HepG2 (cell line): ENCODE data around the gene GGT7. TPM values are rescaled to one million over a fixed set of nuclear protein-coding genes. Genes with fewer than 3 reads are reported as not detected.

Experiments used
- BCL6 ChIP-seq: IDR thresholded peaks from 2 replicates; pipeline ENCODE4 v1.6.1; 2016; ENCODE audit warnings: missing genetic modification reagents, missing compliant biosample characterization
- SAFB2 ChIP-seq: sonication (generic); formaldehyde crosslinking; IDR thresholded peaks from 2 replicates; pipeline ENCODE4 v1.5.1; 2020; ENCODE audit warnings: missing genetic modification reagents, low read depth, mild to moderate bottlenecking, borderline replicate concordance
- SCMH1 ChIP-seq: sonication (generic); formaldehyde crosslinking; IDR thresholded peaks from 2 replicates; pipeline ENCODE4 v1.9.0; 2021; ENCODE audit warnings: missing genetic modification reagents, mild to moderate bottlenecking, borderline replicate concordance
- SMAD9 ChIP-seq: sonication (generic); formaldehyde crosslinking; IDR thresholded peaks from 2 replicates; pipeline ENCODE4 v1.5.1; 2020; ENCODE audit warnings: mild to moderate bottlenecking, missing genetic modification reagents
- THYN1 ChIP-seq: sonication (generic); formaldehyde crosslinking; IDR thresholded peaks from 2 replicates; pipeline ENCODE4 v1.8.1; 2023; ENCODE audit warnings: low read depth, mild to moderate bottlenecking, moderate library complexity, missing genetic modification reagents, borderline replicate concordance
- YEATS2 ChIP-seq: sonication (generic); formaldehyde crosslinking; IDR thresholded peaks from 2 replicates; pipeline ENCODE4 v1.4.0; 2020; ENCODE audit warnings: missing genetic modification reagents, borderline replicate concordance
- ZNF30 ChIP-seq: sonication (generic); formaldehyde crosslinking; IDR thresholded peaks from 2 replicates; pipeline ENCODE4 v1.5.0; 2020; ENCODE audit warnings: mild to moderate bottlenecking, missing genetic modification reagents
- ZNF432 ChIP-seq: sonication (generic); formaldehyde crosslinking; IDR thresholded peaks from 2 replicates; pipeline ENCODE4 v1.5.0; 2020; ENCODE audit warnings: missing genetic modification reagents, mild to moderate bottlenecking, borderline replicate concordance
- ZNF749 ChIP-seq: sonication (generic); formaldehyde crosslinking; IDR thresholded peaks from 2 replicates; pipeline ENCODE4 v1.8.0; 2022; ENCODE audit warnings: mild to moderate bottlenecking, missing genetic modification reagents, moderate library complexity, borderline replicate concordance
- polyA plus RNA-seq, 8 experiments: library from polyadenylated mRNA; depleted of rRNA in 3 of 8; stranded (reverse) in 7 of 8; unstranded in 1 of 8; fragments of >200 nt; fragmentation: Illumina TruSeq in 4 of 8; extraction: Trizol in 4 of 8; gene quantifications; 2 replicates each; pipeline versions ENCODE4 v1.2.1 to v1.2.3, GENCODE V29; 2011 to 2016; ENCODE audit warnings: low read depth in 4 of 8, missing spikeins in 1 of 8, mixed read lengths in 1 of 8; ENCODE audit not compliant: insufficient read depth in 1 of 8
- total RNA-seq, 5 experiments: library from RNA; depleted of rRNA; stranded (reverse); fragments of >200 nt; fragmentation: Illumina TruSeq; extraction: Trizol; gene quantifications; 2 replicates each; pipeline ENCODE4 v1.2.3, GENCODE V29; 2016; ENCODE audit warnings: low read depth in 1 of 5
- TF ChIP-seq, protein P1 (sequence below): conservative IDR thresholded peaks from 2 replicates; pipeline ENCODE4 v1.6.1; 2018; ENCODE audit warnings: missing genetic modification reagents
- TF ChIP-seq, protein P2 (sequence below): IDR thresholded peaks from 2 replicates; pipeline ENCODE4 v1.6.1; 2016; ENCODE audit warnings: missing genetic modification reagents, missing compliant biosample characterization
- TF ChIP-seq, protein P3 (sequence below): sonication (generic); formaldehyde crosslinking; IDR thresholded peaks from 2 replicates; pipeline ENCODE4 v1.4.0; 2020; ENCODE audit warnings: mild to moderate bottlenecking, missing genetic modification reagents
- TF ChIP-seq, protein P4 (sequence below), 2 experiments: sonication (generic) in 1 of 2; formaldehyde crosslinking in 1 of 2; IDR thresholded peaks; 2 replicates each; pipeline versions ENCODE4 v1.6.1 to v1.9.0; 2014 to 2022; ENCODE audit warnings: antibody characterized with exemption in 1 of 2, borderline replicate concordance in 1 of 2, inconsistent platforms in 1 of 2, low read depth in 1 of 2, missing genetic modification reagents in 1 of 2
- TF ChIP-seq, protein P5 (sequence below): IDR thresholded peaks from 2 replicates; pipeline ENCODE4 v1.6.1; 2012; ENCODE audit warnings: low read depth, low read length, improper control_type of control experiment
- TF ChIP-seq, protein P6 (sequence below): sonication (generic); formaldehyde crosslinking; conservative IDR thresholded peaks from 2 replicates; pipeline ENCODE4 v1.4.0; 2020; ENCODE audit warnings: missing genetic modification reagents

GGT7 gene
- total and polyA plus RNA-seq, 2 of the 13 experiments (the other 11 are each of a cell fraction or from before 2014, with no cell fraction given): 6.6 to 23.0 TPM

DNA sequence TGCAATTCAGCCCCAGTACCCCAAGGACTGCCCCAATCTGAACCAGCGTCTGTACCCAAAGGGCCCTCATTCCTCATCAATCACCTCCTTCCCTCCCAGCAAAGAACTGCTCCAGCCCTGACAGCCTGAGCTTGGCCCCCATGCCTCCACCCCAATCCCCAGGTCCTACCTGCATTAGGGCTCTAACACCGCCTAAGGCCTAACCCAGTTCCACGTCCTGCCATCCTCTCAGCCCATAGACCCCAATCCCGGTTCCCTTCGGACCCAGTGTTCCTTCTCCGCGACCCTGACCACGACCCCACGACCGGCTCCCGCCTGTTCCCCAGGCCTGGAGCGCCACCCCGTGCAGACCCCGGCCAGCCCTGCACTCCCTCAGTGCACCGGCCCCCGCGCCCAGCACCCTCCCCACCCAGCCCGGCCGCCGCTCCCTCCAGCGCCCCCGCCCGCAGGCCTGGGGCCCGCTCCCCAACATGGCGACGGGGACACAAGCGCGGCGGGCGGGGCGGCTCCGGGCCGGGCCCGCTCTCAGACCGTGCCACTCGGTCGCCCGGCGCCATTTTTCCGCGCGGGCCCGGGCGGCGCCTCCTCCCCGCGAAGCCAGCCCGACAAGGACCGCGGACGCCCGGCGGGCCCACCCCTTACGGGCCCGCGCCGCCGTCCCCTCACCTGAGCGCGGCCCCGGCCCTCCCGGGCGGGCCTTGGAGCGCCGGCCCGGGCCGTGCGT lies 47.7 kb downstream of the GGT7 start (continued):
- TF ChIP-seq, protein P1, sequence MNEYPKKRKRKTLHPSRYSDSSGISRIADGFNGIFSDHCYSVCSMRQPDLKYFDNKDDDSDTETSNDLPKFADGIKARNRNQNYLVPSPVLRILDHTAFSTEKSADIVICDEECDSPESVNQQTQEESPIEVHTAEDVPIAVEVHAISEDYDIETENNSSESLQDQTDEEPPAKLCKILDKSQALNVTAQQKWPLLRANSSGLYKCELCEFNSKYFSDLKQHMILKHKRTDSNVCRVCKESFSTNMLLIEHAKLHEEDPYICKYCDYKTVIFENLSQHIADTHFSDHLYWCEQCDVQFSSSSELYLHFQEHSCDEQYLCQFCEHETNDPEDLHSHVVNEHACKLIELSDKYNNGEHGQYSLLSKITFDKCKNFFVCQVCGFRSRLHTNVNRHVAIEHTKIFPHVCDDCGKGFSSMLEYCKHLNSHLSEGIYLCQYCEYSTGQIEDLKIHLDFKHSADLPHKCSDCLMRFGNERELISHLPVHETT: no peak
- TF ChIP-seq BCL6 (CRISPR knock-in tag): 0 out of 2 replicates have a peak, but pooled peaks have one; percentile 8
- TF ChIP-seq, protein P2, sequence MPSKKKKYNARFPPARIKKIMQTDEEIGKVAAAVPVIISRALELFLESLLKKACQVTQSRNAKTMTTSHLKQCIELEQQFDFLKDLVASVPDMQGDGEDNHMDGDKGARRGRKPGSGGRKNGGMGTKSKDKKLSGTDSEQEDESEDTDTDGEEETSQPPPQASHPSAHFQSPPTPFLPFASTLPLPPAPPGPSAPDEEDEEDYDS (CRISPR knock-in tag): no peak; the same call in 1 of the 2 replicates
- no peak for TF ChIP-seq SAFB2 (CRISPR knock-in tag)
- TF ChIP-seq, protein P3, sequence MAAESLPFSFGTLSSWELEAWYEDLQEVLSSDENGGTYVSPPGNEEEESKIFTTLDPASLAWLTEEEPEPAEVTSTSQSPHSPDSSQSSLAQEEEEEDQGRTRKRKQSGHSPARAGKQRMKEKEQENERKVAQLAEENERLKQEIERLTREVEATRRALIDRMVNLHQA (CRISPR knock-in tag): no peak
- TF ChIP-seq, protein P4, sequence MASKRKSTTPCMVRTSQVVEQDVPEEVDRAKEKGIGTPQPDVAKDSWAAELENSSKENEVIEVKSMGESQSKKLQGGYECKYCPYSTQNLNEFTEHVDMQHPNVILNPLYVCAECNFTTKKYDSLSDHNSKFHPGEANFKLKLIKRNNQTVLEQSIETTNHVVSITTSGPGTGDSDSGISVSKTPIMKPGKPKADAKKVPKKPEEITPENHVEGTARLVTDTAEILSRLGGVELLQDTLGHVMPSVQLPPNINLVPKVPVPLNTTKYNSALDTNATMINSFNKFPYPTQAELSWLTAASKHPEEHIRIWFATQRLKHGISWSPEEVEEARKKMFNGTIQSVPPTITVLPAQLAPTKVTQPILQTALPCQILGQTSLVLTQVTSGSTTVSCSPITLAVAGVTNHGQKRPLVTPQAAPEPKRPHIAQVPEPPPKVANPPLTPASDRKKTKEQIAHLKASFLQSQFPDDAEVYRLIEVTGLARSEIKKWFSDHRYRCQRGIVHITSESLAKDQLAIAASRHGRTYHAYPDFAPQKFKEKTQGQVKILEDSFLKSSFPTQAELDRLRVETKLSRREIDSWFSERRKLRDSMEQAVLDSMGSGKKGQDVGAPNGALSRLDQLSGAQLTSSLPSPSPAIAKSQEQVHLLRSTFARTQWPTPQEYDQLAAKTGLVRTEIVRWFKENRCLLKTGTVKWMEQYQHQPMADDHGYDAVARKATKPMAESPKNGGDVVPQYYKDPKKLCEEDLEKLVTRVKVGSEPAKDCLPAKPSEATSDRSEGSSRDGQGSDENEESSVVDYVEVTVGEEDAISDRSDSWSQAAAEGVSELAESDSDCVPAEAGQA (IDR thresholded peaks at IDR 0.05; ENCODE audit: low read depth): peak; percentile 75
- TF ChIP-seq, protein P4 (CRISPR knock-in tag; IDR thresholded peaks at IDR 0.05; ENCODE audit: borderline replicate concordance): peak; percentile 92
- TF ChIP-seq ZNF30 (CRISPR knock-in tag): no peak
- no peak for TF ChIP-seq SCMH1 (CRISPR knock-in tag)
- TF ChIP-seq ZNF749 (CRISPR knock-in tag): no peak
- no peak for TF ChIP-seq ZNF432 (CRISPR knock-in tag)
- TF ChIP-seq, protein P5, sequence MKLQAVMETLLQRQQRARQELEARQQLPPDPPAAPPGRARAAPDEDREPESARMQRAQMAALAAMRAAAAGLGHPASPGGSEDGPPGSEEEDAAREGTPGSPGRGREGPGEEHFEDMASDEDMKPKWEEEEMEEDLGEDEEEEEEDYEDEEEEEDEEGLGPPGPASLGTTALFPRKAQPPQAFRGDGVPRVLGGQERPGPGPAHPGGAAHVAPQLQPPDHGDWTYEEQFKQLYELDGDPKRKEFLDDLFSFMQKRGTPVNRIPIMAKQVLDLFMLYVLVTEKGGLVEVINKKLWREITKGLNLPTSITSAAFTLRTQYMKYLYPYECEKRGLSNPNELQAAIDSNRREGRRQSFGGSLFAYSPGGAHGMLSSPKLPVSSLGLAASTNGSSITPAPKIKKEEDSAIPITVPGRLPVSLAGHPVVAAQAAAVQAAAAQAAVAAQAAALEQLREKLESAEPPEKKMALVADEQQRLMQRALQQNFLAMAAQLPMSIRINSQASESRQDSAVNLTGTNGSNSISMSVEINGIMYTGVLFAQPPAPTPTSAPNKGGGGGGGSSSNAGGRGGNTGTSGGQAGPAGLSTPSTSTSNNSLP: no peak
- 0 out of 2 replicates have a peak, but pooled peaks have one; percentile 31 for TF ChIP-seq SMAD9 (CRISPR knock-in tag)
- TF ChIP-seq YEATS2: peak; percentile 54; the same call in 1 of the 2 replicates
- no peak for TF ChIP-seq THYN1 (CRISPR knock-in tag)
- TF ChIP-seq, protein P6, sequence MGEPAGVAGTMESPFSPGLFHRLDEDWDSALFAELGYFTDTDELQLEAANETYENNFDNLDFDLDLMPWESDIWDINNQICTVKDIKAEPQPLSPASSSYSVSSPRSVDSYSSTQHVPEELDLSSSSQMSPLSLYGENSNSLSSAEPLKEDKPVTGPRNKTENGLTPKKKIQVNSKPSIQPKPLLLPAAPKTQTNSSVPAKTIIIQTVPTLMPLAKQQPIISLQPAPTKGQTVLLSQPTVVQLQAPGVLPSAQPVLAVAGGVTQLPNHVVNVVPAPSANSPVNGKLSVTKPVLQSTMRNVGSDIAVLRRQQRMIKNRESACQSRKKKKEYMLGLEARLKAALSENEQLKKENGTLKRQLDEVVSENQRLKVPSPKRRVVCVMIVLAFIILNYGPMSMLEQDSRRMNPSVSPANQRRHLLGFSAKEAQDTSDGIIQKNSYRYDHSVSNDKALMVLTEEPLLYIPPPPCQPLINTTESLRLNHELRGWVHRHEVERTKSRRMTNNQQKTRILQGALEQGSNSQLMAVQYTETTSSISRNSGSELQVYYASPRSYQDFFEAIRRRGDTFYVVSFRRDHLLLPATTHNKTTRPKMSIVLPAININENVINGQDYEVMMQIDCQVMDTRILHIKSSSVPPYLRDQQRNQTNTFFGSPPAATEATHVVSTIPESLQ: 0 out of 2 replicates have a peak, but pooled peaks have one; percentile 16
